ENCODE results near the gene ARHGEF7. TPM values are rescaled to one million over a fixed set of nuclear protein-coding genes. Genes with fewer than 3 reads are reported as not detected.
A peak's percentile ranks its signal among the peaks of the same experiment; 100 is the strongest.

The ARHGEF7 gene
- total RNA-seq, 2 donors from 2014 or later = 57.9 to 97.3 TPM

DNA sequence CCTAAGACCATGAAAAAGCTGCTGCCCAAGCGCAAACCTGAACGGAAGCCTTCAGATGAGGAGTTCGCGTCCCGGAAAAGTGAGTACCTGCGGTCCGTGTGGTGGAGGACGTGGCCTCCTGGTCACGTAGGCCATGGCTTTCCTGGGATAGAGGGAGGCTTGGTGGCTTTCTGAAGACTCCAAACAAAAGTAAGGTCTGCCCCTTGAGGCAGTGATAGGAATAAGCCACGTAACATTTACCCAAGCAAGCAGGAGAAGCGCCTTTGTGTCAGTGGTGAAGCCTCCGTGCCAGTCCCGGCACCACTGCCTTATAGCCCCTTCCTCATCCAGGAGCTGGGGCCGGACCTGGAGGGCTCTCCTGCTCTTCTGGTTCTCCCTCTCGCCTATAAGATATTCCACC lies 171.1 kb downstream of the ARHGEF7 start:
- no peak for TF ChIP-seq POLR2A (IDR thresholded peaks at IDR 0.05)
- no peak for TF ChIP-seq CTCF (IDR thresholded peaks at IDR 0.05)
- no peak for TF ChIP-seq POLR2AphosphoS5 (IDR thresholded peaks at IDR 0.05)

DNA sequence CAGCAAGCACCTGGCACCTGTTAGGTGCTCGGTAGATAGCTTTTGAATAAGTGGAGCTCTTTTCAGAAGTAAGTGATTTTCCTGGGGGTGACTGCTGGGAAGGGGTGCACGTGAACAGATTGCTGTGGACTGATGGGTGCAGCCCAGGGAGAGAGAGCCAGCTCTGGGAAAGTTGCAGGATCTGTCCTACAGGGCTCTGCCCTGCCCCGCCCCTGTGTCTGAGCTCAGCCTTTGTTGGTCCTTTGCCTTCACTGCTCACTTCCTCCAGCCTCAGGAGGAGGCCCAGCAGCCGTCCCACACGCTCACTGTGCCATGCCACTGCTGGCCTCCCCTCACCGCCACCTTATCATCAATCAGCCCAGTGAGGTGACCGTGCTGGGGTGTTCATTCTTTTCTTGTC lies 171.6 kb downstream of the ARHGEF7 start:
- Histone ChIP-seq H3K9me3 (no peaks in the 10 kb centered on the region), H3K27ac (peak overlapping the region in 1 of 2 donors; percentile 3), H3K36me3 (peaks cover 7 to 8% of the 10 kb centered on the region in 2 donors), H3K4me1 (replicated peaks) (peaks cover 22% of the 10 kb centered on the region), H3K27me3 (replicated peaks; ENCODE audit: insufficient read depth) (no peaks in the 10 kb centered on the region), H3K4me3 (no peak overlapping the region)
- 87% methylated on average over 7 of the region's 7 CpGs for WGBS
- DNase-seq (ENCODE audit: low spot score) = no peak
- intact Hi-C loops (cut with DNase I) = loop anchor here (5.0 kb wide), 1 partner anchor 134 kb away; no protein-coding TSS in a partner anchor
- TF ChIP-seq POLR2AphosphoS5 (IDR thresholded peaks at IDR 0.05) (no peak), POLR2A (IDR thresholded peaks at IDR 0.05) (no peak), CTCF (IDR thresholded peaks at IDR 0.05) (no peak)

More for the DNA sequence above, 171.1 kb downstream of the ARHGEF7 start:
- intact Hi-C loops (cut with DNase I) = loop anchor here (5.0 kb wide), 1 partner anchor 134 kb away; no protein-coding TSS in a partner anchor
- H3K27me3 ChIP-seq (replicated peaks; ENCODE audit: insufficient read depth) = no peaks in the 10 kb centered on the region
- H3K36me3 ChIP-seq = peaks cover 7 to 8% of the 10 kb centered on the region in 2 donors
- 85% methylated on average over 15 of the region's 15 CpGs for WGBS
- no peak for DNase-seq (ENCODE audit: low spot score)
- peaks cover 27% of the 10 kb centered on the region for H3K4me1 ChIP-seq (replicated peaks)
- H3K9me3 ChIP-seq = no peaks in the 10 kb centered on the region
- H3K27ac ChIP-seq = peak overlapping the region in 1 of 2 donors; percentile 28
- H3K4me3 ChIP-seq = no peak overlapping the region

GRCh38 chr13:111287201-111287600 lies 172.1 kb downstream of the ARHGEF7 start:
- no peak for TF ChIP-seq POLR2A (IDR thresholded peaks at IDR 0.05)
- TF ChIP-seq CTCF (IDR thresholded peaks at IDR 0.05) = no peak
- no peak for TF ChIP-seq POLR2AphosphoS5 (IDR thresholded peaks at IDR 0.05)
- peaks cover 7 to 8% of the 10 kb centered on the region in 2 donors for H3K36me3 ChIP-seq
- 93% methylated on average over 8 of the region's 8 CpGs for WGBS
- H3K9me3 ChIP-seq = no peaks in the 10 kb centered on the region
- no peak overlapping the region for H3K4me3 ChIP-seq
- intact Hi-C loops (cut with DNase I) = loop anchor here (5.0 kb wide), 1 partner anchor 135 kb away; no protein-coding TSS in a partner anchor
- peak overlapping the region in 1 of 2 donors; percentile 3 for H3K27ac ChIP-seq
- no peak for DNase-seq (ENCODE audit: low spot score)
- no peaks in the 10 kb centered on the region for H3K27me3 ChIP-seq (replicated peaks; ENCODE audit: insufficient read depth)
- H3K4me1 ChIP-seq (replicated peaks) = peaks cover 18% of the 10 kb centered on the region

- no peaks in the 10 kb centered on the region for H3K9me3 ChIP-seq
- H3K4me1 ChIP-seq (replicated peaks) = peaks cover 7% of the 10 kb centered on the region
- 89% methylated on average over 7 of the region's 7 CpGs for WGBS
- intact Hi-C loops (cut with DNase I) = loop anchor here (5.0 kb wide), 1 partner anchor 136 kb away; no protein-coding TSS in a partner anchor
- H3K36me3 ChIP-seq = peaks cover 7 to 8% of the 10 kb centered on the region in 2 donors
- H3K27ac ChIP-seq = no peak overlapping the region
- no peak overlapping the region for H3K4me3 ChIP-seq
- H3K27me3 ChIP-seq (replicated peaks; ENCODE audit: insufficient read depth) = no peaks in the 10 kb centered on the region
- no peak for TF ChIP-seq POLR2AphosphoS5 (IDR thresholded peaks at IDR 0.05)
- TF ChIP-seq CTCF (IDR thresholded peaks at IDR 0.05) = no peak
- TF ChIP-seq POLR2A (IDR thresholded peaks at IDR 0.05) = no peak
- no peak for DNase-seq (ENCODE audit: low spot score)
Measured at GRCh38 chr13:111288276-111288675, 173.2 kb downstream of the ARHGEF7 start.

- 95% methylated on average over 11 of the region's 11 CpGs for WGBS
- Histone ChIP-seq H3K4me3 (no peak overlapping the region), H3K36me3 (peaks cover 7 to 8% of the 10 kb centered on the region in 2 donors), H3K4me1 (replicated peaks) (peaks cover 4% of the 10 kb centered on the region), H3K9me3 (no peaks in the 10 kb centered on the region), H3K27me3 (replicated peaks; ENCODE audit: insufficient read depth) (no peaks in the 10 kb centered on the region), H3K27ac (no peak overlapping the region)
- no peak for DNase-seq (ENCODE audit: low spot score)
- TF ChIP-seq POLR2A (IDR thresholded peaks at IDR 0.05) (no peak), CTCF (IDR thresholded peaks at IDR 0.05) (no peak), POLR2AphosphoS5 (IDR thresholded peaks at IDR 0.05) (no peak)
- intact Hi-C loops (cut with DNase I) = loop anchor here (5.0 kb wide), 1 partner anchor 137 kb away; no protein-coding TSS in a partner anchor
Measured at GRCh38 chr13:111289251-111289650, 174.1 kb downstream of the ARHGEF7 start.
